ENCODE measurements around the gene SIL1.

DNA sequence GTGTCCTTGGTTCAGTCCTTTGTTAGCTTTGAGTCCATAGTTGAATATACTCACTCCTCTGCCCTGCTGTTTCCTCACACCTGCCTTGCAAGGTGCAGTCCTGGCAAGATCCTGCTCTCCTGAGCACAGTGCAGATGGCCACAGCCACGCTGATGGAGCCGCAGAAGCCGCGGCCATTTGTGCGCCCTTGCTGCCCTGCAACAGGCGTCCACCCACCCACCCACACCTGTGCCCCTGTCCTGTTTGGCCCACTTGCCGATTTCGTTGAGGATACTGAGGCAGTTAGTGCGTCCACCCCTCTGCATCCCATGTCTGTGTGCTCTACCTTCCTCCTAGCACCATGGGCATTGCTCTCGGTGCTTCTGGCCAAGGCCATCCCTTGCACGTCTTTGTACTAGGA lies 271.9 kb downstream of the SIL1 start:
- TF ChIP-seq EP300 (IDR thresholded peaks at IDR 0.05; ENCODE audit: borderline replicate concordance) (no peak), YY1 (IDR thresholded peaks at IDR 0.05; ENCODE audit: low read depth) (no peak), NFIC (IDR thresholded peaks at IDR 0.05) (no peak)
